Renal cortex interstitium (tissue), 11 donors: ENCODE results near the gene ZNF750. TPM values are rescaled to one million over a fixed set of nuclear protein-coding genes. Genes with fewer than 3 reads are reported as not detected.

Experiments used
- DNase-seq, 11 donors: peaks; one replicate each; pipeline ENCODE4 v3.0.0-alpha.2; 2013; ENCODE audit warnings: low read depth in 9 of 11, low spot score in 4 of 11; ENCODE audit errors: extremely low read depth in 1 of 11
- polyA plus RNA-seq, 3 donors: library from polyadenylated mRNA; unstranded; fragments of 120-200 nt; gene quantifications; one replicate each; pipeline ENCODE4 v1.2.1, GENCODE V29; 2013; ENCODE audit not compliant: insufficient read length in 3 of 3

ZNF750 gene
- polyA plus RNA-seq, 3 donors, result 1.6 to 2.0 (median 1.8) TPM

DNA sequence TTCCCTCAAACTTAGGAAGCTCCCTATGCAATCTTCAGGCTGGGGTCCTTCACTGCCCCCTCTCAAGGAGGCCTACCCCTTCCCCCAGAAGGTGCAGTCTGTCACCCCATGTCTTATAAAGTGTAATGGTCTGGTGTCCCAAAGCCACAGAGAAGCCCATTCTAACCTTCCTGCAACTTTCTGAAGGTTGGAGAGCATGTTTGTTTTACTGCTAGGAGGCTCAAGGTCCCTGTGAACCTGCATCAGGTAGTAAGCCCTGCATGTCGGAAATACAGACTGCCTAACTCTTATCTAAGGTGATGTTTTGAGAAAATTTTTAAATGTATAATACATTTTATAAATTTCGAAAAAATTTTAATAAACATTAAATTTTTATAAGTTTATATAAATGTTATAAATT is 18.3 kb downstream of the ZNF750 start:
- DNase-seq, result no peak

DNA sequence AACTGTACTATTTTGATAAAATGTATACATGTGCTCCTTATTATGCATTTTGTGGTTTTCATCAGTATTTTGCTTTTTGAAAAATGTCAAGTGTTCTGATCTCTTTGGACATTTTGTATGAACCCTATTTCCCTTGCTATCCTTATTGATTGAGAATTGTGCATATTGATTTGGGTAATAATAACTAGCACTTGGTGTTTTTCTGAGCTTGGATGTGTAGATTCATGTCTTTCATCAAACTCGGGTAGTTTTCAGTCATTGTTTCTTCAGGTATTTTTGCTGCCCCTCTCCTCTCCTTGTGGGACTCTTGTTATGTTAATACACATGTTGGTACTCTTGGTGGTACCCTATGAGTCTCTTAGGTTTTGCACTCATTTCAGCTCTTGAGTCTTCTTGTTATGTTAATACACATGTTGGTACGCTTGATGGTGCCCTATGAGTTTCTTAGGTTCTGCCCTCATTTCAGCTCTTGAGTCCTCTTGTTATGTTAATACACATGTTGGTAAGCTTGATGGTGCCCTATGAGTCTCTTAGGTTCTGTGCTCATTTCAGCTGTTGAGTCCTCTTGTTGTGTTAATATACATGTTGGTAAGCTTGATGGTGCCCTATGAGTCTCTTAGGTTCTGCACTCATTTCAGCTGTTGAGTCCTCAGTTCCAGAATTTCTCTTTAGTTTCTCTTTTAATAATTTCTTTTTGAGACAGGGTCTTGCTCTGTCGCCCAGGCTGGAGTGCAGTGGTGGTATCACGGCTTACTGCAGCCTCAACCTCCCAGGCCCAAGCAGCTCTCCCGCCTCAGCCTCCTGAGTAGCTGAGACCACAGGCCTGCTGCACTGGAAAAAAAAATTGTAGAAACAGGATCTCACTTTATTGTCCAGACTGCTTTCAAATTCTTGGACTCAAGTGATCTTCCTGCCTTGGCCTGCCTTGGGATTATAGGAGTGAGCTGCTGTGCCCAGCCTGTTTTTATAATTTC is 19.3 kb downstream of the ZNF750 start:
- no peak for DNase-seq

DNA sequence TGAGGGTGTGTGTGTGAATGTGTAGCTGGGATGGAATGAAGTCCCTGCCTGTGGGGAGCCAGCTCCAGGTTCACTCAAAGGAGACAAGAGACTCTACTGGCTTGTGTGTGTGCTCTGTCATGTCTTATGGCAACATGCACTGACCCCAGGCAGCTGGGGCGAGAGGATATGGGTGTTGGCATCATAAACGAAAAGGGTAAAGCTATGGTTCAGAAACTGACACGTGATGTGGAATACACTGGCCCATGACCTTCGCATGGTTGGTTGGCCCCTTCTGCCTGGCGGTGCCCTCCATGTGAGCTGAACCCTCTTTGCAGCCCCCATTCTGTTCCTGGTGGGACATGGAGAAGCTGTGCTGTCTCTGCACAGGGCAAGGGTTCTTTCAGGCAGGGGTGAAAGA is 21.9 kb downstream of the ZNF750 start:
- DNase-seq, result no peak

DNA sequence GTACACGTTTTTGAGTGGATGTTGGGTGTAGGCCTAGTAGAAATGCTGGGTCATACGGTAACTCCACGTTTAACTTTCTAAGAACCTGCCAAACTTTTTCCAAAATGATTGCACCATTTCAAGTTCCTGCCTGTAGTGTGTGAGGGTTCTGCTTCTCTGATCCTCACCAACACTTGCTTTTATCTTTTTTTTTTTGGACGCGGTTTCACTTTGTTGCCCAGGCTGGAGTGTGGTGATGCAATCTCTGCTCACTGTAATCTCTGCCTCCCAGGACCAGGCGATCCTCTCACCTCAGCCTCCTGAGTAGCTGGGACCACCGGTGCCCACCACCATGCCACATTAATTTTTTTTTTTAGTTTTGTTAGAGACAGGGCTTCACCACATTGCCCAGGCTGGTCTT is 23.5 kb downstream of the ZNF750 start:
- DNase-seq, result no peak

DNA sequence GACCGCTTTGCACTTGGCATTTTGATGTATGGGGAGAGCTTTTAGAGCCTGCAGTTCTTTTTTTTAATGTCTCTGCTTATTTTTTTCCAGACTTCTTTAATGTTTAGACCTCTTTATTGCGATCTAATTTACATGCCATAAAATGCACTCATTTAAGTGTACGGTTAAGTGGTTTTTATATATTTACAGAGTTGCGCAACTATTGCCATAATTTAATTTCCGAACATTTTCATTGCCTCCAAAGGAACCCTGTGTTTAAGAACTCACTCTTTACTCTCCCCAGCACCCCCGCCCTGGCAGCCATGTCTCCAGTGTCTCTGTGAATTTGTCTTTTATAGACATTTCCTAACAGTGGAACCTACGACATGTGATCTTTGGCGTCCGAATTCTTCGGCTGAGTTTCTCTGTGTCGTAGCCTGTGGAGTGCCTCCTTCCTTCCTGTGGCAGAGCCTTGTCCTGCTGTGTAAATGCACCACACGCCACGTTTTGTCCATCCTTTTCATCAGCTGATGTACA is 24.0 kb downstream of the ZNF750 start:
- no peak for DNase-seq

DNA sequence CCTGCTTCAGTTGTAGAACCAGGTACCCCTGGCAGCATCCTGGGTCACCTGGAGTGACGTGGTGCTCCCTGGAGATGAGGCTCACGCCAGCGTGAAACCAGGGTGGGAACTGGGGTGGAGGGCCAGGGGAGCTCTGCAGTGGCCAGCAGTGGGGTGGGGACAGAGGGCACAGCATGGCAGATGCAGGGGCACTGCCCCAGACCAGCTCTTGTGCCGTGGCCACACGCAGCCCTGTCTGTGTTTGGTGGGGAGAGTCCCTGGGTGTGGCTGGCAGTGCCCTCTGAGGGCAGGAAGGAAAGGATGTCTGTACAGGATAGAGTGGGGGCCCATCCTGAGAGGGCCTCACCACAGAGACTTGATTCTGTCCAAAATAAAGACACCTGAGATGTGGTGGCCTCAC is 24.5 kb downstream of the ZNF750 start:
- DNase-seq, result no peak

DNA sequence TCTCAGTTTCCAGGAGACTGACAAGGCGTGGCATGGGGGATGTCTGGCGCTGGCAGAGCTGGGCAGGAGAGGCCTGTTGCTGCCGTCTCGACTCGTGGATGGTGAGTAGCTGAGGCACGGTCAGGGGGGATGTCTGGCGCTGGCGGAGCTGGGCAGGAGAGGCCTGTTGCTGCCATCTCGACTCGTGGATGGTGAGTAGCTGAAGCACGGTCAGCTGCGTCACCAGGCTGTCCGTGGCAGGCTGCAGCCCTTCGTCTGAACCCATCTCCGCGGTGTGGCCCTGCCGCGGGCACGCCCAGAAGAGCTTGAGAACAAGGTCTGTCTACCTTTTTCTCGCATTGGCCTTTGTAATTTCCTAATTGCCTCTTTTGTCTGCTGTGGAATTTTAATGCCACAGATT is 25.0 kb downstream of the ZNF750 start:
- DNase-seq, result no peak

DNA sequence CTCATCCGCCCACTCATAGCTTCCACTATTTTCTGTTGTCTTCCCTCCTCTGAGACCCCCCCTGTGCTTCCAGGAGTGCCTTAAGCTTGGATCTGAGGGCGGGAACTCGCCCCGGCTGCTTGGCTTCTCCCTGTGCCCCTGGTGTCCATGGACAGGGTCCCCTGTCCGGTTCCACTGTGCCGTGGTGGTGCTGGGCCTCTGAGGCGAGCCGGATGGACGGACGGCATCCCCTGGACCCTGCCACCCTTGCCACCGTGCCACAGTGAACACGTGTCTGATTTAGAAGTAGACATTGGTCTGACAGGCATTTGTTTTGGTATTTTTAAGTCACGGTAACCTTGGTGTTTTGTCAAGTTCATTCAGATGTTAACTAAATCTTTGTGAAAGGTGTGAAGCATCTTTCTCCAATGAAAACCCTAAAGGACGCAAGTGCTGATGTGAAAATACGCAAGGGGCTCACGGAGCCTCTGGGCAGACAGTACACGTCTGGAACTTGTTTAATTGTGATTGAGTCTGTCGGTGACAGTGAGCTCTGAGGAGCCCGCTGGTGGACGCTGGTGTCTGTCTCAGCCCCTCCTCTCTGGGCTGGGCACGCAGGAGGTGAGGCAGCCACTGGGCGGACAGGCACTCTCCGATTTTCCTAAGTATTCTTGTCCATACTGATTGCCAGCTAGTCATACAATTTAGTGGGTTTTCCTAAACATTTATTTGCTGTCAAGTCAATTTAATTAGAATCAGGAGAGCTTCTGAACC is 26.3 kb downstream of the ZNF750 start:
- no peak for DNase-seq

DNA sequence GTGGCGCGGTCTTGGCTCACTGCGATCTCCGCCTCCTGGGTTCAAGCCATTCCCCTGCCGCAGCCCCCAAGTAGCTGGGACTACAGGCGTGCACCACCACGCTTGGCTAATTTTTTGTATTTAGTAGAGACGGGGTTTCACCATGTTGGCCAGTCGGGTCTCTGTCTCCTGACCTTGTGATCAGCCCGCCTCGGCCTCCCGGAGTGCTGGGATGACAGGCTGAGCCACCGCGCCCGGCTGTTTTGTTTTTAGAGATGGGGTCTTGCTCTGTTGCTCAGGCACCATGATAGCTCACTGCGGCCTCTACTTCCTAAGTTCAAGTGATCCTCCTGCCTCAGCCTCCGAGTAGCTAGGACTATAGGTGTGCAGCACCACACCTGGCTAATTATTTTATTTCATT is 27.2 kb downstream of the ZNF750 start:
- DNase-seq, result no peak

DNA sequence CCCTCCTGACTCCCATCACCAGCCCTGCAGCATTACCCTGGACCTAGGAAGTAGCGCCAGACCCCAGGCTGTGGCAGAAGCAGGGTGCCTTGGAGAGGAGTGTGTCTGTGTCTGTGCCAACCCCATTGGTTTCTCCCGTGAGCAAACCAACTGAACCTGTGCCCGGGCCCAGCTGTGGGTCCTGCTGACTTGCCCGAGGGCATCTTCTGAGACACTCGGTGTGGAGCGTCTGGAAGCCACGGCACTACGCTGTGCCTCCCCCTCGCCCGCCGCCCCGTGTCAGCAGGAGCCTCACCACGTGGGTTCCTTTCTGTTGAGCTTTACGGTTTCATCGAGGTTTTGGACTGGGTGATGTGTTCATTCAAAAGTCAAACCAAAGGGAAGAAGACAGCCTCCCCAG is 27.8 kb downstream of the ZNF750 start:
- DNase-seq, result no peak

DNA sequence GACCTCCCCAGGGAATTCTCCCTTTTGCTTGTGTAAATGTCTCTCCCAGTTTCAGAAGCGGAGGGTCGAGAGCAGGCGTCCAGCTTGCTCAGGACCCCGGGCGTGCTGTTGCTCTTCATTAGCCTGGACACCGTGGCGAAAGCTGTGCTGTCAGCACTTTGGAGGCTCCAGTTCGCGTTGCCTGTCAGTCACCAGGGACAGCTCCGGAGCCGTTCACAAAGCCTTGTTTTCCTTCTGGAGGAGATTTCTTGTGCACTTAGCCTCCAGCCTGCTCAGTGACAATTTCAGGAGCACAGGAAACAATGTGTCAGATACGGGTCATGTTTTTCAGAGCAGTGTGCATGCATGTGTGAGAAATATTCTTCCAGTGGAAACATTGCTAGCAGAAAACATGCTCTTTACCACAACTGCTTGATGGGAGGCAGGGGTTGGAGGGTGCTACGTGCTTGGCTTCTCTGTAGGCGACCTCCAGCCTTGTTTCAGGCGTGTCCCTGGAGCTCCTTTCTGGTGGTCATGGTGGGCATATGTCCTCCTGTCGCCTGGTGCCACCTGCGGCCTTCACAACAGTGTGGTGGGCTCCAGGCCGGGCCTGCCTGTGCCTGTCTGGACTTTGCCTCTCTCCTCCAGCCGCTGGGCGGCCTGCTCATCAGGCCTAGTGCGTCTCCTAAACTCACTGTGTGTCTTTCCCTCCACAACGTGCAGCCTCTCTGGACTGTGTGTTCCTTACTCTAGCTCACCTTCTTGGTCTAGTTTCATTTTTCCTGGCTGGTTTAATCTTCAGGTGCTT is 29.0 kb downstream of the ZNF750 start:
- DNase-seq, result no peak

DNA sequence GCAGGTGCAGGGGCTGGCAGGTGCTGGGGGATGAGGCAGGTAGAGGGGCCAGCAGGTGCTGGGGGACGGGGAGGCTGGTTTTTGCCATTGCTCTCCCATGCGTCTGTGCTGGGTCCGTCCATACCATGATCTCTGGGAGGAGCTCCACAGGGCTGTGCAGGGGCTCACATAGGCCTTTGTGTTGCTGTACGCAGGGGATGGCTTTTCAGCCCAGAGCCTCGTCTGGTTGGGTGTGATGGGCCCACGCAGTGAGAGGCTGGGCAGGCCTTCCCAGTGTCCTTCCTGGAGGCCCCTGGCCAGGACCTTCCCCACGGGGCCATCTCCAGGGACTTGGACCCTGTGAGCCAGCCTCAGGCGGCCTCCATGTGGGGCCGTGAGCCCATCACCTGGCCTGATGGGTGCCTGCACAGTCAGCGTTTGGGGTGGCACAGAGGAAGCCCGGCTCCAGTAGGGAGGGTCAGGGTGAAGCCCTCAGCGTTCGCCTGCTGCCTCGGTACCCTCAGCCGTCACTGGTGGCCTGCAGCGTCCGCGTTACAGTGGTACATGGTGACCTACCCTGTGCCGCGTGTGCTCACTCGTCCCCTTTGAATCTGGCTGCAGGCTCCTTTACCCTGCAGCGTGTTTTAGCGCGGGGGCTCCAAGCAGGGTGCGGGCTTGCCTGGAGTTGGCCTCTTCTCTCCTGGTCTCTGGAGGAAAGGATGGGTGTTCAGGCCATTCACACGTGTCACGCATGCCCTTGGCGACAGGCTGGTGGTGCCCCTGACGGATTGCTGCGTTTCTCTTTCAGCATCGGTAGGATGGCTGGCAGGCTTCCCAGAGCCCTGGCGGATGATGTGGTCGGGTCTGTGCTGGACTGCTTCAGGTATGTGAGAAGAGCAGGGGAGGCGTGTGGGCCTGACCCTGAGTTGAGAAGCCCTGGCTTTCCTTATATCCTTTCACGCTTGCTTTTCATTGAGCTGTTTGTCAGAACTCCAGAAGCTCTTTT is 30.6 kb downstream of the ZNF750 start:
- DNase-seq, result no peak

DNA sequence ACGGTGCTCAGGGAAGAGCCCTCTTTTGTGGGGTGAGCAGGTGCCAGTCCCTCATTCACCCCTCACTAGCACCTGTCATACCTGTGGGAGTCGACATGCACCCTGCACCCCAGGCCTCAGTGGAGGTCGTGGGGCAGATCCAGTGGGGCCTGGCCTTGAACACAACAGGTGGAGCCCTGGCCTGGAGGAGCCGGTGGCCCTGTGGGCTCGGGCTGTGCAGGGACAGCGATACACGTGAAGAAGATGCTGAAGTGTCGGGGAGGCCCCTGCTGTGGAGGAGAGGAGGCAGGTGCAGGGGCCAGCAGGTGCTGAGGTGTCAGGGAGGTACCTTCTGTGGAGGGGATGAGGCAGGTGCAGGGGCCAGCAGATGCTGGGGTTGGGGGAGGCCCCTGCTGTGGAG is 31.8 kb downstream of the ZNF750 start:
- no peak for DNase-seq

DNA sequence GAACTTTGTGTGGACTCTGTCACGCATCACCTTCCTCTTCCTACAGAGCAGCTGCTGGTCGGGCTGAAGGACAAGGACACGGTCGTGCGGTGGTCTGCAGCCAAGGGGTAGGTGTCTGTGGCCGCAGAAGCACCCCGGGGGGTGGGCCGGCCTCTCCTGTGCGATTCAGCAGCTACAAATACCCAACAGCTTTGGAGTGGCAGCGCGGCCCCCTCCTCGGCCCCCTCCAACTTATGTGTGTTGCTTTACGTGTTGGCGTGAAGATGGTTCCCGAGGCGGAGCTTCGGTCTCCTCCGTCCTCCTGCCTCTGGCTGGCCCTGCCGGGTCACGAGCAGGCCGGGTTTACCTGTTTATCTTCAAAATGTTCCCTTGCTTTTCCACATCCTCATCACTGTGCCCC is 32.3 kb downstream of the ZNF750 start:
- no peak for DNase-seq

DNA sequence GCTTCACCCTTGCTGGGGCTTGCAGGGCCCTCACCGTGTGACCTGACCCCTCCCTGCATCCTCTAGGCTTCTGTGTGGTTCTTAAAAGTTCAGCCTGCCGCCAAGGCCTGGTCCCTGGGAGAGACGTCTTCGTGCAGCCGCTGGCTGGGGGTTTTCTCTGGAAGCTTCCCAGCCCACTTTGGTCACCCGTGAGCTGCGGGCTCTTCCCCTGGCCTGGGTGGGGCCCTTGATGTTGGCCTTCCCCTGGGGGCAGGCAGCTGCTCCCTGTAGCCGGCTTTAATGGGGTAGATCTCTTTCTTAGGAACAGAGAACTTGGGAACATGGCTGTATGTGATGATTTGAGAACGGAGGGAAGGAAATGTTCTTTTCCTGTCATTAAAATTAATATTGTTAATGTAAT is 32.7 kb downstream of the ZNF750 start:
- no peak for DNase-seq

DNA sequence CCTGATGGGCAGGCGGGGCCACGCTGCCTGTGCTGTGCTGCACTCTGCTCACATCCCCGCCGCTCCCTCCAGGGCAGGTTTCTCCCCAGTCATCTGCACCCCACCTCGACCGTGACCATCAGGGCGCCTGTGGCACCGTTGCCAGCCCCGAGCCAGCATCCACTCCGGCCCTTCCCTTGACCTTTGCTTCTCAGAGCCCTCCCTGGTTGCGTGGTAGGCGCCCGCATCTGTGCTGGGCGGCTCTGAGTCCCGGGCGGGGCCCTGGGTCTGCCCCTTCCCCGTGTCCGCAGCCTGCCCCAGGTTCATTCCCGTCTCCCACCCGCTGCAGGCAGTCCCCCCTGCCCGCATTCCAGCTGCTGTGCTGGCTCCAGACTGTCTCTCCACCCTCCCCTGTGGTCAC is 33.2 kb downstream of the ZNF750 start:
- no peak for DNase-seq

DNA sequence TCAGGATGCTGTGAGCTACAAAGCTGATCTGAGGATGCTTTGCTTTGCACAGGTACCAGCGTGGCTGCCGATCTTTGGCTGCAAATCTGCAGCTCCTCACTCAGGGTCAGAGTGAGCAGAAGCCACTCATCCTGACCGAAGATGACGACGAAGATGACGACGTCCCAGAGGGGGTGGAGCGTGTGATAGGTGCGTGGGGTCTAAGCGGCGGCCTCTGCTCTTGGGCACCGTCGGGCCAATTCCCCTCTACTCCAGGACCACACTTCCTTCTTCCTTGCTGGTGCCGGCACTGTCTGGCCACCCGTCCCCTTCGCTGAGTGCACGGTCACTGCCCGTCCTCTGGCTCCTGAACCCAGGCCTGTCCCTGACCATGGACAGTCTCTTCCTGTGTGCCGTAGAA is 34.0 kb downstream of the ZNF750 start:
- no peak for DNase-seq

DNA sequence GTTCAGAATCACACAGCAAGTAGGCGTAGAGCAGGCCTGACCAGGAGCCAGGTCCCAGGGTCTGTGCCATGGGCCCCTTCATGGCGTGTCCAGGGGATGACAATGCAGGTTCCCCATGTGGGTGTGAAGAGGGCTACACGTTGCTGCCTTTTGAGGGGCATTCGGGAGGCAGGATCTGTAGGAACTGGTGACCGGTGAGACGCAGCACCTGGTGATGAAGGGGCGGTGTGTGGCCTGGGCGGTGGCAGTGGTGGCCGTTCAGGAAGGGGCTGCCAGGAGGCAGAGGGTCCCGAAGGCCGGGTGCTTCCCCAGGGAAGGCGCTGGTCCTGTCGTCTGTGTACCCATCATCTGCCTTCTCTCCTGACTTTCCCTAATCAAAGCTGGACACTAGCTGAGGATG is 34.6 kb downstream of the ZNF750 start:
- DNase-seq, result no peak
